Right lobe of liver (tissue), 4 donors: Measurements from ENCODE around the gene ANXA6.

Source experiments
- POLR2A ChIP-seq: fragments of 450-650 bp; IDR thresholded peaks from one replicate; pipeline ENCODE4 v1.6.1; 2017; ENCODE audit warnings: antibody characterized with exemption, mild to moderate bottlenecking
- TF ChIP-seq, protein P1 (sequence below), 4 donors: fragments of 200-600 bp in 3 of 4; fragments of 450-650 bp in 1 of 4; IDR thresholded peaks; one replicate each; pipeline versions ENCODE4 v1.5.1 to v1.8.0; 2016 to 2022; ENCODE audit warnings: antibody characterized with exemption in 4 of 4, mild to moderate bottlenecking in 2 of 4
- donor health status: DM: no; HTN: no; CAD: no.
- donor health status: DM: no; HTN: no; CAD: no.
- donor health status: DM: no; HTN: yes; CAD: no.

DNA sequence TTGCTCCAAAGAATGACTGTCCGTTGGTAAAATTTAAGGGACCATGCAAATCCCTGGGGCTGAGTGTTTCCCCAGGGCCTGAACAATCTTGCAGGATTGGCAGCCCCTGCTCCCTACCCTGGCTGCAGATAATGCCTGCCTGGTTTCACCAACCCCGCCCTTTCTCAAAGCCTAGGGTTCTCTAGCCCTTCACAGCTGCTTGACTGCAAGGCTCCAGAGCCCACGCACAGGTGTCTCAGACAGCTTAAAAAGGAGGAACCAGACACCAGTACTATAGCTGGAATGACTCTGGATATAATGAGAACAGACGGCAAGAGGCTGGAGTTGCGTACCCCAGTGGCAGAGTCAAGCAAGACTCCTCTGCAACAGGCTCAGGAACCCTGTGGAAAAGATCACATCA lies 51.5 kb downstream of the ANXA6 start:
- TF ChIP-seq, protein P1, sequence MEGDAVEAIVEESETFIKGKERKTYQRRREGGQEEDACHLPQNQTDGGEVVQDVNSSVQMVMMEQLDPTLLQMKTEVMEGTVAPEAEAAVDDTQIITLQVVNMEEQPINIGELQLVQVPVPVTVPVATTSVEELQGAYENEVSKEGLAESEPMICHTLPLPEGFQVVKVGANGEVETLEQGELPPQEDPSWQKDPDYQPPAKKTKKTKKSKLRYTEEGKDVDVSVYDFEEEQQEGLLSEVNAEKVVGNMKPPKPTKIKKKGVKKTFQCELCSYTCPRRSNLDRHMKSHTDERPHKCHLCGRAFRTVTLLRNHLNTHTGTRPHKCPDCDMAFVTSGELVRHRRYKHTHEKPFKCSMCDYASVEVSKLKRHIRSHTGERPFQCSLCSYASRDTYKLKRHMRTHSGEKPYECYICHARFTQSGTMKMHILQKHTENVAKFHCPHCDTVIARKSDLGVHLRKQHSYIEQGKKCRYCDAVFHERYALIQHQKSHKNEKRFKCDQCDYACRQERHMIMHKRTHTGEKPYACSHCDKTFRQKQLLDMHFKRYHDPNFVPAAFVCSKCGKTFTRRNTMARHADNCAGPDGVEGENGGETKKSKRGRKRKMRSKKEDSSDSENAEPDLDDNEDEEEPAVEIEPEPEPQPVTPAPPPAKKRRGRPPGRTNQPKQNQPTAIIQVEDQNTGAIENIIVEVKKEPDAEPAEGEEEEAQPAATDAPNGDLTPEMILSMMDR (IDR thresholded peaks at IDR 0.05) = no peak
- TF ChIP-seq POLR2A = no peak
